ENCODE data around the gene HNF1B.
A peak's percentile ranks its signal among the peaks of the same experiment; 100 is the strongest.
"Not testable (repeated sequence)": the region's sequence is repeated elsewhere in the genome, so short reads cannot be mapped to it uniquely, and the experiment has no call there.

The HNF1B gene, protein sequence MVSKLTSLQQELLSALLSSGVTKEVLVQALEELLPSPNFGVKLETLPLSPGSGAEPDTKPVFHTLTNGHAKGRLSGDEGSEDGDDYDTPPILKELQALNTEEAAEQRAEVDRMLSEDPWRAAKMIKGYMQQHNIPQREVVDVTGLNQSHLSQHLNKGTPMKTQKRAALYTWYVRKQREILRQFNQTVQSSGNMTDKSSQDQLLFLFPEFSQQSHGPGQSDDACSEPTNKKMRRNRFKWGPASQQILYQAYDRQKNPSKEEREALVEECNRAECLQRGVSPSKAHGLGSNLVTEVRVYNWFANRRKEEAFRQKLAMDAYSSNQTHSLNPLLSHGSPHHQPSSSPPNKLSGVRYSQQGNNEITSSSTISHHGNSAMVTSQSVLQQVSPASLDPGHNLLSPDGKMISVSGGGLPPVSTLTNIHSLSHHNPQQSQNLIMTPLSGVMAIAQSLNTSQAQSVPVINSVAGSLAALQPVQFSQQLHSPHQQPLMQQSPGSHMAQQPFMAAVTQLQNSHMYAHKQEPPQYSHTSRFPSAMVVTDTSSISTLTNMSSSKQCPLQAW

DNA sequence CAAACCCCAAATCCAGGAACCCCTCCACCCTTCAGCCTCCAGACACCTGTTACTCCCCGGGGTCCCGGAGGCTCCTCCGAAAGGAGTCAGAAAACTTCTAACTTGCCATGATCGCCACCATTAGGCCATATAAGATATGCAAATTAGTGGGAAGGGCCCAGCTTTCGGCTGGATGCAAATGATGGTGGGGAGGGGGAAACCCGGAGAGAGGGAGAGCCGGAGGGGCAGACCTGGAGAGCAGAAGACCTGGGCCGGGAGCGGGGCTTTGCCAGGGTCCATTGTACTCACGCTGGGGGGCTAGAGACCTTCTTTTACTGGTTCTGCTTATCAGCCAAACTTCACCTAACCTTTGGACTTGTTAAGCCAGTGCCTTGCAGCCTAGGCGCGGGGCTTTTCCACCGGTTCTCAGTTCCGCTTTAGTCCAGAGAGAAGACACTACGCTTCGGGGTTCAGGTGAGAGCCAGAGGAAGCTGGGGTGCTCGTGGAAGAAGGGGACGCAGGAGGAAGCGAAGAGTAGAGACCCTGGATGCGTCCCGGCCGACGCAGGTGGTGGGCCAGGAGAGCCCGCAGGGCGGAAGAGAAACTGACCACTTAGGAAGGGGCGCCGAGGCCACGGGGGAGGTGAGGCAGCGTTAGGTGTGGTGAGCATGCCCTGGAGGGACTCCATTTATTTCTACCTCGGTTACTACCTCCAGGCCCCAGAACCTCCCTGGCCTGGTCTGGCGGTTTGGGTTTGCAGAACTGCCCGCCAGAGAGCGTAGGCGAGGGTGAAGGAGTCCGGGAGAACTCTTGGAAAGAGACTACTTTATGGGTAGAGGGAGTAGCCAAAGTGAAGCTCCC, at the start of gene HNF1B:
HNF1B (minus strand) TSS at position 99 of the 840 bp plus-strand sequence. CDS start 175 bp downstream, outside the sequence.
- no peak for DNase-seq

DNA sequence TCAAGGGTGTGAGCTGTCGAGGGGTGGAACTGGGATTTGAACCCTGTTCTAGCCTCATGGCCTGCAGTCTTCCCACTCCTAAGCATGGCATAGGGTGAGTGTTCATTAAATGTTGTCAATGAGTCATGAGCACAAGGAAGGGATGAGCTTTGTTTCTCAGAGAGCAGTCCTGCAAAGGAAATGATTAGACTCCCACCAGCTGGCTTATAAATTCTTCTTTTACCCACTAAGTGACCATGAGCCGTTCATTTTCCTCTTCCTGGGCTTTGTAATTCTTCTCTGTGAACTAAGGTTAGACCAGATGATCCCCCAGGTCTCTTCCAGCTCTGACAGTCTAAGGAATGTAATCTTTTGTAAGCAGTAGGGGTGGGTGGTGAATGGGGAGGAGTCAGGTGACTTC, 47.9 kb upstream of the HNF1B start:
- no peak for DNase-seq

DNA sequence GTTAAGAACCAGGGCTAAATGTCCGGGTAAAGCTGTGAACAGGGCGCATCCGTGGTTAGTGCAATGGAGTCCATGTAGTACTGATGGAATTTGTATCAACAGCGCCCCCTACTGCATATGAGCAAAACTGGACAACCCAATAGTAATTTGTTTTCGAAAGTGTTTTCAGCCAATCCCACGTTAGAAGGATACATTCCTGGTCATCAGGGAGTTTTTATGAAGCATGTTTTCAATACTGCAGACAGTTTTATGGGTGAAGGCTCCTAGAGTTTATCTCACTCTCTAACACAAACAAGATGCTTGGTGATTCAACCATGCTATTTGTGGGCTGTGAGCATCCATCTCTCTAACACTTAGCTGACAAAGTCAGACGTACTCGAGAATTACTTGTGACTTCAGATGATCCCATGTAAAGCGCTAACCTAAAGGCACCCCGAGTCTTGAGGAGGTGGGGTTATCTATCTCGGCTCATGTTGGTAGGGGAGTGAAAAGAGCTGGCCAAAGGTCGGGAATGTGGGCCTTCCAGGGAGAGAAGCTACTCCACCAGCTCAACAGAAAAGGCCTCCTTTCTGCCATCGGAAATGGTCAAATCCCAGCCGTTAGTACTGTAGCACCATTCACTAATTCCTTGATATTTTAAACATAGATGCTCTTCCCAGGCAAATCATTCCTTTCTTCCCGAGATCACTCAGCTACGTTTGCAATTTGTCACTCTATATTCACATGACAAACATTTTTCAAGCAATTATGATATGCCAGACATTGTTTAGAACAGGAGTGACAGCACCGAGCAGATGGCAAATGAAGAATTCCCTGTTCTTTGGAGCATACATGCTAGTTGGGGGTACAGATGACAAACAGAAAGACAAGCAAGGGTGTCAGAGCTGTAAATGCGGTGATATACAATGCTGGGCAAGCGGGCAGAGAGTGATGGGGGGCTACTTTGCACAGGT, 46.9 kb upstream of the HNF1B start:
- DNase-seq: peak; percentile 75

DNA sequence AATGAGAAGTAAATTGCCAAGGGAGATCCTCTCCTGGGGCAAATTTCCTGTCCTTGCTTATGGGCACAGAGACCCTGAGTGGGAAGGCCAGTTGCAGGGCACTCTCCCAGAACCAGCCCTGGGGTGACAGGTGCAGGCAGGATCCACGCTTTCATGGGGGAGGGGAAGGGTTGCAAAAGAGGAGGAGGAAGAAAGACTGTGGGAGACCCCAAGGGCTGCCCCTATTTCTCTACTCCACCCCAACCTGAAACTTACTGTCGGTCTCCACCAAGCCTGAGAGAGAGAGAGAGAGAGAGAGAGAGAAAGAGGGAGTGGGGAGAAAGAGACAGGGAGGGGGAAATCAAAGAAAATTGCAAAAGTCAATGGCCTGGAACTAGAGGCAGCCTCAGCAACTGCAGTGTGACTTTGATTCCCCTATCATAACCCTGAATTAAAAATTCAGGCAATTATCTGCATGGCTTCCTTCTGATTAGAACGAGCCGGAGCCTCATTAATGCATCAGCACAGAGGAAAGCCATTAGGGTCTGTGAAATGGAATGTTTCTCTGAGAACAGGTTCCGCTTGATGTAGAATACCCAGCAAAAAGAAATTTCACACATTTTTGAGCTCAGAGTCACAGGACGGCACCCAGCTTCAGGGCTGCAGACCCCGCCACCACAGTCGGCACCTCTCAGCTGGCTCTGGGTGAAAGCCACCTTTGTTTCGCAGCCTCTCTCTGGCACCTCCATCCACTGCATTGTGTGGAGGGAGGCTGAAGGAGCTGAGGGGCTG, 45.1 kb upstream of the HNF1B start:
- no peak for DNase-seq

DNA sequence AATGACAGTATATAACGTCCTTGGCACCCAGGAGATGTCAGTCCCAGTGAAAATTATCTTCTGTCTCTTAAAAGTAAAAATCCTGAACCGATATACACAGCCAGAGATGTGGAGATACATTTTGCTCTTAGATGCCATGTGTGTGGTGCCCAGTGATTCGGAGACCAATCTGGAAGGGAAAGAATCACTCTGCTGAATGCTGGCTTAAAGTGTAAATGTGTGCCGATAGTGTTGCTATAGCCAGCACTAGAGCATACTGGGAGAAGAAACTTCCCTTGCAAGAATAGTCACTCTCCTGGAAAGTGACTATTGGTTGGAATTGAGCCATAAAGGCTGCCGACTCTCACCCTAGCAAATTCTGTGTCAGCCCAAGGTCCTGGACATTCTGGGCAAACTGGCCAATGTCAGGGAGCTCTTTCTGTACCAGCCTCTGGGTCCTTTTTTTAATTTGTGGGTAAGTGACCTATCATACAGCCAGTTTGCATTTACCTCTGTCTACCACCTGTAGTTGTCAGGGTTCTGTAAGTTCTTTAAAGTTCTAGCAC, 44.2 kb upstream of the HNF1B start:
- no peak for DNase-seq

DNA sequence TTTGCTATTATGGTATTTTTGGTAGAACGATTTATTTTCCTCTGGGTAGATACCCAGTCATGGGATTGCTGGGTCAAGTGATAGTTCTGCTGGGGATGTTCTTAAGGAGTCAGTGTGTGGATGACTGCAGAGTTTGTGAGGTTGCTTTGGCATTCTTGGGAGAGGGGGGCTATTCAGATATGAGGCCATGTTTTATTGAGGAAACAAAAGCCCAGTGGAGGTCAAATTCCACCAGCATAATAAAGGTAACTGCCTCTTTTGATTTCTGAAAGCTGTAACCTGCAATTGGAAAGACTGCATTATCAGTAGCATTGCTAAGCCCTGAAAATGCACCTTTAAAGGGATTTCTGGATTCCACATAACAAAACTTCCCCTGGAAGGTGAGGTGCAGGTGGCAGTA, 43.7 kb upstream of the HNF1B start:
- no peak for DNase-seq

DNA sequence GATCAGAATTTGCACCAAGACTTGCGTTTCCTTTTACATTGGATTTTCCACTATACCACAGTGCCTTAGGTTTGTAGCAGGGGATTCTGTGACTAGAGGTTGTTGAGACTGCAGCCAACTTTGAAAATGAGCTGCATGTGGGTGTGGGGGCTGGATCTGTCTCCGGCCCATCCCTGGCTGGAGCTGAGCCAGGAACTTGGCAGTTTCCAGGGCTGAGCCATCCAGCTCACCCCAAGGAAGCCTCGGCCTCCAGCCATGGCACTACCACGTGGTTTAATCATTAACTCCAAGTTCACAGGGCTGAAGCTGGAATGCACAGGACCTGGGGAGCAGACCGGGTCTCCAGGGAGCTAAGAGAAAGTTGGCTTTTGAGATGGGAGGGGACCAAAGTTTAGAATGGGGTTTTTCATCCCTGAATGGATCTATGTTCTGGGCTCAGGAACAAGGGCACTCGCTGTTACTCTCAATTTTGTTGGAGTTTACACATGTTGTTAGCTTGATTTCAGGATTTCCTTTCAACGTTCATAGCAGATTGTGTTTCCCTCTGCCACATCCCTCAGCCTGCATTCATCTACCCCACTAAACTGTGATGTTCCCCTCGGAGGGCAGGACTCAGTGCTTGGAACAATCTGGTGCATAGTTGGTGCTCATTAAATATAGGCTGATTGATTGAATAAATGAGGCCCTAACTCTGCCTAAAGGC, 42.3 kb upstream of the HNF1B start:
- DNase-seq: no peak

DNA sequence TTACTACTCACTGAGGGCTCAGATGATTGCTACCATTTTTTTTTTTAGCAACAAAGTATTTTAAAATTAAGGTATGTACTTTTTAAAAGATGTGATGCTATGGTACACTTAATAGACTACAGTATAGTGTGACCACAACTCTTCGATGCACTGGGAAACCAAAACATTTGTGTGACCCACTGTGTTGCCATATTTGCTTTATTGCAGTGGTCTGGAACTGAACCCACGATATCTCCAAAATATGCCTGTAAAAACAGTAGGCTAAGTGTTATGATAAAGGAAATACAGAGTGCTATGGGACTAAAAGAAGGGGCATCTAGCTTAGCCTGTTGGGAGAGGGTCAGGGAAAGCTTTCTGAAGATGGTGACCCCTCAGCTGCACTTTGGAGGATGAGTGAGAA, 41.6 kb upstream of the HNF1B start:
- no peak for DNase-seq

DNA sequence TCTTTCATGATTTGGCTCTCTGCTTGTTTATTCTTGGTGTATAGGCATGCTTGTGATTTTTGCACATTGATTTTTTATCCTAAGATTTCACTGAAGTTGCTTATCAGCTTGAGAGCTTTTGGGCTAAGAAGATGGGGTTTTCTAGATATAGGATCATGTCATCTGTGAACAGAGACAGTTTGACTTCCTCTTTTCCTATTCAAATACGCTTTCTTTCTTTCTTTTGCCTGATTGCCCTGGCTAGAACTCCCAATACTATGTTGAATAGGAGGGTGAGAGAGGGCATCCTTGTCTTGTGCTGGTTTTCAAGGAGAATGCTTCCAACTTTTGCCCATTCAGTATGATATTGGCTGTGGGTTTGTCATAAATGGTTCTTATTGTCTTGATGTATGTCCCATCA, 37.6 kb upstream of the HNF1B start:
- DNase-seq: not testable (repeated sequence)

DNA sequence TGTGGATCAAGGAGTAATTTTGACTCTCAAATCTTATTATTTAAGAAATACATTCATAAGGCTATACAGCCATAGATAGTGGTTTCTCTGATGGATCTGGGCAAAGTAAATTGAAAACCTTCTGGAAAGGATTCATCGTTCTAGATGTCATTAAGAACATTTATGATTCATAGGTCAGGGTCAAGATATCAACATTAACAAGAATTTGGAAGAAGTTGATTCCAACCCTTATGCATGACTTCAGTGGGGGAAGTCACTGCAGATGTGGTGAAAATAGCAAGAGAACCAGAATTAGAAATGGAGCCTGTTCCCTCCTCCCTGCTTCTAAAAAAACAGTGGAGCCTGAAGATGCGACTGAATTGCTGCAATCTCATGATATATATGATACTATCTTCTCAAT, 36.6 kb upstream of the HNF1B start:
- no peak for DNase-seq

DNA sequence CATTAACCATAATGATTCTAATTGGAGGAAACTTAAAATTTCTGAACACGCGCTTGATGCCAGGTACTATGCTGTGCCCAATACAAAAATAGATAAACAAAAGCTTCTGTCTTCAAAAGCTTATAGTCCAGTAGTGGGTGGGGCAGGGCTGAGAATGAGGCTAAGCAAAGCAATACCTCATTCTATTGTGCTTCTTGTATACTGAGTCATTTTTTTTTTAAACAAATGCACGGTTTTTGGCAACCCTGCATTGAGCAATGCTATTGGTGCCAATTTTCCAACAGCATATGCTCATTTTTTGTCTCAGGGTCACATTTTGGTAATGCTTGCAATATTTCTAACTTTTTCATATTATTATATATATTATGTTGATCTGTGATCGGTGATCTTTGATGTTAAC, 34.7 kb upstream of the HNF1B start:
- DNase-seq: no peak

DNA sequence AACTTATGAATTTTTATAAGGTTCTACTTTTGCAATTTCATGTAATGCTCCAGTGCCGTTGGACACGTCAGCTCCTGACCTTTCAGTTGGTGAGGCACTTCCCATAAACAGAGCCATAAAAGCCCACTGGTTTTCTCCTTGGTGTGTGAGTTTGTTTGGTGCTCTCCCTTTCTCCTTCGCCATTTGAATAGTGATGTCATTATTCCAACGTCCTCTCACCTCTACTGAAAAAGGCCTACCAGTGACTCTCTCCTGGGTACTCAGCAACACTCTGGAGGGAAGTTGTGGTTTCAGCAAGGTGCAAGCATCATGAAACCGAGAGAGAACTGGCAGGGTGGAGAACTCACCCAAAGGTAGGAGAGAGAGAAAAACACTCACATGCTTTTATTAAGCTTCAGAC, 29.6 kb upstream of the HNF1B start:
- DNase-seq: peak; percentile 82

DNA sequence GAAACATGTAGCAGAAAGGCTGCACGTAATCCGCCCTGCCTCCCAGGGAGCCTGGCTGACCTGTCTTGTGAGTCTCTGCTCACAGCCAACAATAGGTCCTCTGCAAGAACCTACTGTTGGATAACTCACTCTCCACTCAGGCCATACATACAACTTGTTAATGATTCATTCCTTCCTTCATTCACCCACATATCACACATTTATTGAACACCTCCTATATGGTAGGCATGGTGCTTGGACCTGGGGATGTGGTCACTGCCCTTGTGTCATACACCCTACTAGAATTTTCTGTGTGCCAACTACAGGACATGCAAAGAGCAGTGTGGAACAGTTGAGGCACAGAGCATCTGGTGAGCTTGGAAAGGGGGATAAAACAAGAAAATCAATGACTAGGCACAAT, 28.1 kb upstream of the HNF1B start:
- no peak for DNase-seq

DNA sequence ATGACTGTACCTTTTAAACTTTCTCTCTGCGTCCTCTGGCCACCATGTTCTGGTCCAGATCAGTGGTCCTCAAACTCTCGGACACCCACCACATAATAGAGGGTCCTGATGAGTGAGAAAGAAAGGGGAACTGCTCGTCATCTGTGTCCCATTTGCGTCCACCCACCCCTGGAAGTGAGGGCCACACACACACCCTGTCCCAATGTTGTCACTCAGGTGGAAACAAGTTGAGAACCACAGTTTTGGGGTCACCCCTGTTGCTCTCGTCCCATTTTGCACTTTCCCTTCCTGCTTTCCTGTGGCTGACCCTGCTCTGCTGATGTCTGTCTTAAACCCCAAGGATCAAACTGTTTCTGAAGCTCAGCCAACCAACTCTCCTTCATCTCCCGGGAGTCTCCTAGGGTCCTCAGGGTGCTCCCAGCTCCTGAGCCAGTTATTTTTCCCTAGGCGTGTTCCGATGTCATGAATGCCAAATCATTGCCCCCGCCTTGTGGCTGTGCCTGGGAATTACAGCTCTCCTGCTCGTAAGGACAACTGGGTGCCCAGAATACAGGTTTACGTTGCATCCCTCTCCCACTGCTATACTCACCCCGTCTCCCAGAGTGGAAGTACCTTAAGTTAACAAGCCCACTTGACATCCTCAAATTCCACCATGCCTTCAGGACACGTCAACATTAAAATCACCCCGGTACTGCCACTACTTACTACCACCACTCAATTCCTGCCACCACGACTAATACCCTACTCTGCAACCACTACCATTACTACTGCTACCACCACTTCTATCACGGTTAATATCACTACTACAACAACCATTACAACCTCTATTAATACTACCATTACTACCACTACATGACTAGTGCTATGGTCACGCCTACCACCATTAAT, 26.0 kb upstream of the HNF1B start:
- DNase-seq: peak; percentile 52

DNA sequence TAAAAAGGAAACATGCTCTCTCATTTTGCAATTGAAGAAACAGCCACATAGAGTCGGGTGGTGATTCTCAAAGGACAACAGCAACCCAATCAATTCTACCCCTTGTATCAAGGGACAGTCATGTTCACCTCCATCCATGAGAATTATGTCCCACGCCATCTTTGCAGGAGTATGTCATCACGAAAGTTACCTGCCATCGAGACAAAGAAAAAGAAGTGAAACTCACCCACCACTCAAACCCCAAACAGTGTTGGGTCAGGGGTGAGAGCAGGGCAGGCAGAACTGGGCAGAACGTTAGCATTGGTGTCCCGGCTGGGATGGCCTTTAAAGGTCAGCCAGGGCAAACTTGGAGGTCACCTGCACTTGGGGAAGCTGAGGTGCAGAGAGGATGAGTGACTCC, 24.2 kb upstream of the HNF1B start:
- no peak for DNase-seq

DNA sequence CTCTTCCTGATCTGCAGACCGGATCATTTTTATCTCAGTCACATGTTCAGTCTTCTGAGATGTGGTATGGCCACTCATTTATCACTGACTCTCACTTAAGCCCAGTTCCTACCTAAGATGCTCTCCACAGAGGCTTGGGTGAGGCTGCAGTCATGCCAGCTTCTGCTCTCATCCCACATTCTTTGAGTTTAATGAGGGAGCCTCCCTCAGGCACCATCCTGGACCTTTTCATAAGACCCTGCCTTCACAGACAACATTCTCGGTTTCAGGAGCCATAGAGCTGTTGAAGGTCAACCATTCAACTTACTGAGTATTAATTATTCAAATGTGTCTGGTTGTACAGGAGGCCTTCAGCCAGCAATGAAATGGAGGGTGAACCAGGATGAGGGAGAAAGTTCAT, 23.6 kb upstream of the HNF1B start:
- DNase-seq: no peak

DNA sequence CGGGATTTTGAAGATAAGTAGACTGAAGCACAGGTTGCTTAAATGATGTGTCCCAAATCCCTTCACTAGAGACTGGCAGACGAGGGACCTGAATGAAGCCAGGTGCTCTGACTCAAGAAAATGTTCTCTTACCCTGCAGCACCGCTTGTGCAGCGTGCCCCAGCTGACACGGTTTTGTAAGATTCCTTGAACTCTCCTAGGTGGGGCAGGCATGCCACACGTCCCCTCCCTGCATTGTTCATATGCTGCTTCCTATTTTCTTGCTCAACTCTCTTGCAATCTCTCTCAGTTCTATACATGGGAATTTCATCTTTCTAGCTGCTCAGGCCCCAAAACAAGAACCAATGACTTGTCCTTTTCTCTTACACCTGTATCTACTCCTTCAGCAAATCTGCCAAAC, 22.1 kb upstream of the HNF1B start:
- no peak for DNase-seq

DNA sequence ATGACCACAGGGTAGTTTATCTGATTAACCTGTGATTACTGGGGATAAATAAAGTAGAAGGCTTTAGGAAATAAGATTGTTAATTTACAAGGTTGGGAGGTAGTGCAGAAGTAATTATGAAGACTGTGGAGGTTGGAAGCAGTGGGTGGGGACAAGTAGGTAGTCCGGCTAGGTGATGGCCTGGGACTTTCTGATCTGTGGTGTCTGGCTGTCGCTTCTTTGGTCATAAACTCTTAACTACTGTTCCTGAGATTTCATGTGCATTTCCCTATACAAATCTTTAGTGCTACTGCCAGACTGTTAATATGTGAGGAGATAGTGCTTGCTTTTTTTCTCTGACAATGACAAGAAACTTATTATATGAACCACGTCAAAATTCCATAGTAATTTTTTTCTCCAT, 19.5 kb upstream of the HNF1B start:
- no peak for DNase-seq

DNA sequence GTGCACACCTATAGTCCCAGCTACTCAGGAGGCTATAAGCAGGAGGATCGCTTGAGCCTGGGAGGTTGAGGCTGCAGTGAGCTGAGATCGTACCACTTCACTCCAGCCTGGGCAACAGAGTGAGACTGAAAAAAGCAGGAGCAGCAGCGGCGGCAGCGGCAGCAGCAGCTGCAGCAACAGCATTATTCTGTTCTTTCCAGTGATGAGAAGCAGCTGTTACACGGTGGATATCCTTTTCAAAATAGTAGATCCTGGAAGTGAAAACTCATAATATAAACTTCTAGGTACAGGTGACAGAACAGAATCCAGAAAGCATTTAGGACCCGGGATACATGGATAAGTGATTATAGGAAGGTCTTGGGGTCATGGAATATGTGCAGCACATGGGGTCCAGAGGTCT, 17.8 kb upstream of the HNF1B start:
- no peak for DNase-seq

DNA sequence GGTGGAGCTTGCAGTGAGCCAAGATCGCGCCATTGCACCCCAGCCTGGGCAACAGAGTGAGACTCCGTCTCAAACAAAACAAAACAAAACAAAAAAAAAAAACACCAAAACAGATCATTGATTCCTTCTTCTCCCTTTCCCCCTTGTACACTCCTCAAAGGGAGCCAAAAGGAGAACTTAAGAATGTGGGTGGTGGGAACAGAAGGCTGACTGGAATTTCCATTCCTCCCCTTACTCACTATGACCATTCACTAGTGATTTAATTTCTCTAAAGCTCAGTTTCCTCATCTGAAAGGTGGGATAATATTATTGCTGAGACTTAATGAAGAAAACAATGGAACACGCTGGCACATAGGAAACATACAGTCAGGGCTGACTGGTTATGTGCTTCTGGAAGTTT, 17.1 kb upstream of the HNF1B start:
- DNase-seq: no peak

All from activated CD4-positive, alpha-beta T cell treated with anti-CD3 and anti-CD28 coated beads, Interleukin-2, Interleukin-6, amounts not matched to agents 100 ng/mL and 50 ng/mL, durations not matched to agents 16 hours and 8 hours (primary cell).